GM18867 (cell line): ENCODE measurements around the gene MORN3.

Experiments used
- ATAC-seq: cut with Tn5 transposase; IDR thresholded peaks from one replicate; pipeline ENCODE4 v1.9.1; 2021; ENCODE audit warnings: mild to moderate bottlenecking, moderate library complexity; ENCODE audit not compliant: unreplicated experiment

MORN3 gene

DNA sequence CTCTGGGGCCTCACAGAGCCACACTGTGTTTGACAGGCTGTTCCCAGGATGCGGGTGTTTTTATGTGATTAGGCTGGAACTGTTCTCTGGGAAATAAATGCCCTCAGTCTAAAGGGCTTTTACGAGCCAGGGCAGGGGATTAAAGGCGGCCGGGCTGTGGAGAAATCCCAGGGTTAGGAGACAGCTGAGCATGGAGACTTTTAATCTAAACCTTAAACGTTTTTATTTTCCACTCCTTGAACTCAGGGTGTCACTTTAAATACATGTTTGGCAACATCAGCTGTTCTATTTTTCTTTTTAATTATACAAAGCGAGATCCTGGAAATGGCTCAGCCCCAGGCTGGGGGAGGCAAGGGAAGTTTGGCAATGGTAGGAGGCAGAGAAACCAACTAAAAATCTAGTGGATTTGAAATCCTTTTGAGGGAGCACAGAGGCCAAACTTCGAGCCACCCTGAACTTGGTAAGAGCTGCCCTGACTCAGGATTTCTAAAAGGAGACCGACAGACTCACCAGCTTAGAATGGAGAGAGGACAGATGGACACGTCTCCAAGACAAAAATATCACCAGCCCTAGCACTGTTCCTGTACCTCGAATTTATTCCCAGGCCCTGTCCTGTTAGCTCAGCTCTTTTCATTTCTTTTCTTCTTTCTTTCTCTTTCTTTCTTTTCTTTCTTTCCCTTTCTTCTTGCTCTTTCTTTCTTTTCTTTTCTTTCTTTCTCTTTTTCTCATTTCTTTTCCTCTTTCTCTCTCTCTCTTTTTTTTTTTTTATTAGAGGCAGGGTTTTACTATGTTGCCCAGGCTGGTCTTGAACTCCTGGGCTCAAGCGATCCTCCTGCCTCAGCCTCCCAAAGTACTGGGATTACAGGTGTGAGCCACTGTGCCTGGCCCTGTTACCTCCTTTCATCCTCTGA, 59.0 kb downstream of the MORN3 start:
- no peak for ATAC-seq

DNA sequence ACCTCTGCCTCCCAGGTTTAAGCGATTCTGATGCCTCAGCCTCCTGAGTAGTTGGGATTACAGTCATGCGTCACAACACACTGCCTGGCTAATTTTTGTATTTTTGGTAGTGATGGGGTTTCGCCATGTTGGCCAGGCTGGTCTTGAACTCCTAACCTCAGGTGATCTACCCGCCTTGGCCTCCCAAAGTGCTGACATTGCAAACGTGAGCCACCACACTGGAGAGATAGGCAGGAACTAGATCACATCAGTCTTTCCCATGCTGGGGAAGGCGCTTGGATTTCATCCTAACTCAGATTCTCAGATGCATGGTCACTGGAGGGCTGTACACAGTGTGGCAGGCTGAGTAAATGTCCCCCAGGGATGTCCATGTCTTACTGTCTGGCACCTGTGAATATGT, 61.2 kb downstream of the MORN3 start:
- ATAC-seq, result no peak

DNA sequence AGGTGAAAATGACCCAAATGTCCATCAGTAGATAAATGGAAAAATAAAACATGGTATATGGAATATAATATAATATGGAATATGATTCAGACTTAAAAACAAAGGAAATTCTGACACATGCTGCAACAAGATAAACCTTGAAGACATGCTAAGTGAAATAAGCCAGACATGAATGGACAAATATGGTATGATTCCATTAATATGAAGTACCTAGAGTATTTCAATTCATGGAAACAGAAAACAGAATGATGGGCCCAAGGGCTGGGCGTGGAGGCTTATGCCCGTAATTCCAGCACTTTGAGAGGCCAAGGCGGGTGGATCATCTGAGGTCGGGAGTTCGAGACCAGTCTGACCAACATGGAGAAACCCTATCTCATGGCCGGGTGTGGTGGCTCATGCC, 65.9 kb downstream of the MORN3 start:
- no peak for ATAC-seq

DNA sequence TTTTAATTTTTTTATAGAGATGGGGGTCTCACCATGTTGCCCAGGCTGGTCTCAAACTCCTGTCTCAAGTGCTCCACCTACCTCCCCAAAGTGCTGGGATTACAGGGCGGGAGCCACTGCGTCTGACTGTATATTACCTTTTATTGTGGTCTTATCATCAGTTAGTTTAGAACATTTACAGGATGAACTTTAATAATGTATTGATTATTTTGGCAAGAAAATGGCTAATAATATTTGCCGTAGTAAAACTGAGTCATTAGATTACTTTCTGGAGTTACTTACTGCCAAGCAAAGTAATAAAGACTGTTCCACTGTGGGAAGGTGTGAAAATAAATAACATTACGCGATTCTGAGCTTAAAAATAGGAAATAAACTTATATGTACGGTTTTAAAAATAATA, 66.7 kb downstream of the MORN3 start:
- ATAC-seq, result no peak

DNA sequence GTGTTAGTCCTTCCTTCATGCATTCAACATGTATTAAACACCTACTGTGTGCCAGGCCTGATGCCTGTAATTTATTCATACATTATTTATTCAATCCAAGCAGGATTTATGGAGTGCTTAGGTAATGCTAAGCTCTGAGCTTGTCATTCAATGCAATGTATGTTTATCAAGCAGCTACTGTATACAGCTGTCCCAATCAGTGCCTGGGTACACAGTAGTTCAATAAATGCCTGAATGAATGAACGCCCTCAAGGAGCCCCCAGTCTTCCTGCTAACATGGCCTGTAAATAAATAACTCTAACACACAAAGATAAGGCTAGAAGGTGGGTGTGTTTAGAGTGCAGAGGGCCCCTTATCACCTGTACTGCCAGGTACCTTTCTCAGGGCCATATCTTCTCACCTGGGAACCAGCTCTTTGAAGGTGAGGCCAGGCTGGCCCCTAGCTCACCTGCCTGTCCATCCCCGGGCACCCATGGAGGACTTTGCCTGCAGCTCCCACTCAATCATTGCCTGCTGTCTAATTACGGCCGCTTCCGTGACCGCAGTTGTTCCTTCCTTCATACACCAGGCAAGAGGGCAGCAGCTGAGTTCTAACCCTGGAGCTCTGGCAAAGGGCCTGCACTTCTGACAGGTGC, 68.6 kb downstream of the MORN3 start:
- ATAC-seq, result no peak
